Activated CD4-positive, alpha-beta T cell treated with anti-CD3 and anti-CD28 coated beads, Interleukin-2, Interleukin-6, amounts not matched to agents 100 ng/mL and 50 ng/mL, durations not matched to agents 16 hours and 8 hours (primary cell): ENCODE measurements around the gene IGDCC3.
A peak's percentile ranks its signal among the peaks of the same experiment; 100 is the strongest.

Experiments used
- DNase-seq: peaks from one replicate; pipeline ENCODE4 v3.0.0-alpha.2; 2020

The IGDCC3 gene

GRCh38 chr15:65318870-65319356, 58.9 kb downstream of the IGDCC3 start:
- peak; percentile 87 for DNase-seq

DNA sequence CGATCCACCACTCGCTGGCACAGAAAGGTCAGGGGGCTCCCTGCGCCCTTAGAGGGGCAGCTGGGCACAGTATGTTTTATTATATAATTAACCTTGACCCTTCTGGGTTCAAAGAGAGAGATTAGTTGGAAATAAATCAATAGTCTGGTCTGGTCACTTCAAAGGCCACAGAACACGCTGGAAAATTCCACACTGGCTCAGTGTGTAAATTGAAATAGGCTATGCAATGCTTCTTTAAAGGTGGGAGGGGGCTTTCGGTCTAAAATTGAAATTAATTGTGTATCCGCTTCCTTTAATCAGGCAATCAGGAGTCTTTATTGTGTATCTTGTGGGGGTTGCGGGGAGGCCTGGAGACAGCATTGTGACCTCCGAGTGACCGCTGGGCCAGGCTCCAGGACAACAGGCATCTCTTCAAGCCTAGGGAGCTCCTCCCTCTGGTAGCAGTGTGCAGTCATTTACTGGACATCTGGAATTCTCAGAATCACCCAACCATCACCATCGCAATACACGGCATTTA, 65.3 kb downstream of the IGDCC3 start:
- no peak for DNase-seq

- DNase-seq = no peak
Measured at GRCh38 chr15:65311760-65312159, 66.0 kb downstream of the IGDCC3 start.

- DNase-seq = no peak
Measured at GRCh38 chr15:65310431-65311137, 67.2 kb downstream of the IGDCC3 start.

- DNase-seq = no peak
Measured at GRCh38 chr15:65309882-65310418, 67.9 kb downstream of the IGDCC3 start.

DNA sequence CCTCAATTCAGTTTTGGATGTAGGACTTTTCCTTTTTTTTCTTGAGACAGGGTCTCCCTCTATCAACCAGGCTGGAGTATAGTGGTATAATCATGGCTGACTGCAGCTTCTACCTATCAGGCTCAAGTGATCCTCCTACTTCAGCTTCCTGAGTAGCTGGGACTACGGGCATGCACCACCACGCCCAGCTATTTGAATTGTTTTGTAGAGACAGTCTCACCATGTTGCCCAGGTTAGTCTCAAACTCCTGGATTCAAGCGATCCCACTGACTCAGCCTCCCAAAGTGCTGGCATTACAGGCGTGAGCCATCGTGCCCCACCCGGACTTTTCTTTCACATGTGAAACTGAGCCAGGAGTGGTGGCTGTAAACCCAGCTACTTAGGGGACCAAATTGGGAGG, 69.8 kb downstream of the IGDCC3 start:
- DNase-seq = no peak

DNA sequence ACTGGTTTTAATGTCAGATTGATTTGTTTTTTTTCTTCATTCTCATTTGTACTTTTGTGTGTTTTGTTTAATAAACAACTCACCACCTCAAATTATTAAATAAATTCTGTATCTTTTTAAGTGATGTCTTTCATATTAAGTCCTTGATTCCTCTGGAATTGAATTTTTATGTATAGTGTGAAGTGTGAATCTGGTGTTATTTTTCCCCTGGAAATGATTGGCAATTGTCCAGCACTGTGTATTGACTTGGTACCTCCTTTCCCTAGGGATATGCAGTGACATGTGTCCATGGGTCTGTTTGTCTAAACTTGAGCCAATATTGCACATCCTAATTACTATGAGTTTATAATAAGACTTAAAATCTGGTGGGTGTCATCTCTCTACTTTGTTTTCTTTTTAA, 71.3 kb downstream of the IGDCC3 start:
- DNase-seq = no peak

DNA sequence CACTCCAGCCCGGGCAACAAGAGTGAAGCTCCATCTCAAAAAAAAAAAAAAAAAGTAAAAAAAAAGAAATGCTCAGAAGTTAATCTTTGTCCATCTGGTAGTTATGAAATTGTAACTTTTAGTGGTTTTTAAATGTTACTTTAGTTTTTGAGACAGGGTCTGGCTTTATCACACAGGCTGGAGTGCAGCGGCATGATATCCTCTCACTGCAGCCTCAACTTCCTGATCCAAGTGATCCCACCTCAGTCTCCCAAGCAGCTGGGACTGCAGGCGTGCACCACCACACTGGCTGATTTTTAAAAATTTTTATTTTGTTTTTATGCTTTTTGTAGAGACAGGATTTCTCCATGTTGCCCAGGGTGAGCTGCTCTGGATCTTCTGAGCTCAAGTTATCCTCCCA, 72.0 kb downstream of the IGDCC3 start:
- DNase-seq = peak; percentile 17

DNA sequence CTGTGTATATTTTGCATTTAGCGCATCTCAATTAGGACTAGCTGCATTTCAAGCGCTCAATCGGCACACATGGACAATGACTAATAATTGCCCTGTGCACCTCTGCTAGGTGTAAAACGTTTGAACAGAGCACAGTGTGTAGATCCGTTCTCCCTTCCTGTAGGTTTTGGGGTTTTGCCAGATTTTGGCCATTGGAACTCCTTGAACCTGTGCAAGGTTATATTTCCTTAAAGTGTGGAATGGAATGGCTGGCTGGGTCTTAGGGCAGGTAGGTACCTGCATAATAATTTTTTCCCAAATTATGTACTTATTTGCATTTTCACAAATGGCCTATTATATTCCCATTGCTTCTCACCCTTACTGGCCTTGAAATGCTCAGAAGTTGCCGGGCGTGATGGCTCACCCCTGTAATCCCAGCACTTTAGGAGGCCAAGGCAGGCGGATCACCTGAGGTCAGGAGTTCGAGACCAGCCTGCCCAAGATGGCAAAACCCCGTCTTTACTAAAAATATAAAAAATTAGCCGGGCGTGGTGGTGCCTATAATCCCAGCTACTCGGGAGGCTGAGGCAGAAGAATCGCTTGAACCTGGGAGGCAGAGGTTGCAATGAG, 72.5 kb downstream of the IGDCC3 start:
- no peak for DNase-seq

DNA sequence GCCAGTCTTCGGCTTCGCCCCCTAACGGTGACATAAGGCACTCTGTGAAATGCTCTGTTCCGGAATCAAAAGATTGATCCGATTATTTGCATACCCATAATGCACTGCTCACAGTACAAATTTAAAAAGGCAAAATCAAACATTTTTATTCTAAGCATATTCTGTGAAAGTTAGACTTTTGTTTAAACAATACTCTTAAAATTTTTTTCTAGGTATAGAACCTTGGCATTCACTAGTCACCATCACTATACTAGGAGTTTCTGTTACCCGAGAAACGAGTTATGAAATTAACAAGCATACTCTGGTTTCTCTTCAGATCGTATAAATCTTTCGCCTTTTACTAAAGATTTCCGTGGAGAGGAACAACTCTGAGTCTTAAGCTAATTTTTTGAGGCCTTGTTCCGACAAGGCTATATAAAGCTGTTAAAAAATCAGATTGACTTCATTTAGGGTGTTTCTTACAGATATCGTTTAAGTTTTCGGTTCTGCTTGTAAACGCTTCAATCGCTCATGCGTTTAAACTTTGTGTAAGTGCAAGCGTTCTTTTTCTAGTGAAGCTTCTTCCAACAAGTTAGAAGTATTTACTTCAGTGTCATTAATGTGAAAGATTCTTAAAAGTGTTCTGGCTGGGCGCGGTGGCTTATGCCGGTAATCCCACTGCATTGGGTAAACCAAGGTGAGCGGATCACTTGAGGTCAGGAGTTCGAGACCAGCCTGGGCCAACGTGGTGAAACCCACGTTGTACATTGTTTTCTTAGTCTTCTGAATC, 73.2 kb downstream of the IGDCC3 start, which contains the start of gene RNU5B-1:
Gene RNU5B-1 (plus strand): TSS at position 297 of the 769 bp plus-strand sequence.
- peak; percentile 94 for DNase-seq

DNA sequence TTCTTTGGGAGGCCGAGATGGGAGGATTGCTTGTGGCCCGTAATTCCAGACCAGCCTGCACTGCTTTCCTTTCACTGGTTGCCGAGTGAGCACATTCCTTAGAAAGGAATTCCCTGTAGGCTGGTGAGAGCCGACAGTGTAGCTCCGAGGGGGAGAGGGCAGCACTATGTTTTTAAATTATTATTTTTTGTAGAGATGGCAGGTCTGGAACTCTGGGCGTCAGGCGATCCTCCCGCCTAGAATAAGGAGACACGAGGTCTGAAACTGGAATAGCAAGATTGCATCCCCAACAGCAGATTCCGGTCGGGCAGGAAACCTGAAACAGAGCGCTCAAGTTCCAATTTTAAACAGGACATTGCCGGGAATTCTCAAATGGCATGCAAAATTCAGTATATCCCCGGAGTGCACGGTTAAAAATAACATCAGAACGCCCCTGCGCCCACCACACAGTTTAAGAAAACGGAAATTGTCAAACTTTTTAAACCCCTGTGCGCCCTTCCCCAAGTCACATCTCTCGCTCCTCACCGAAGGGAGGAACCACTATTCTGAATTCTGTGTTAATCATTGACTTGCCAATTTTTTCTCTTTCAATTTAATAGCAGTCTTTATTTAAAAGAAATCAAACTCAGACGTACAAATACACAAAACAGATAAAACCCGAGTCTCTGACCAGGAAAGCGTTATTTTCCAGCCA, 74.0 kb downstream of the IGDCC3 start:
- peak; percentile 20 for DNase-seq

- DNase-seq = no peak
Measured at GRCh38 chr15:65302061-65302460, 75.7 kb downstream of the IGDCC3 start.

- no peak for DNase-seq
Measured at GRCh38 chr15:65300924-65301441, 76.8 kb downstream of the IGDCC3 start.

GRCh38 chr15:65298731-65299130, 79.1 kb downstream of the IGDCC3 start:
- DNase-seq = no peak

GRCh38 chr15:65292938-65293518, 84.8 kb downstream of the IGDCC3 start:
- no peak for DNase-seq

DNA sequence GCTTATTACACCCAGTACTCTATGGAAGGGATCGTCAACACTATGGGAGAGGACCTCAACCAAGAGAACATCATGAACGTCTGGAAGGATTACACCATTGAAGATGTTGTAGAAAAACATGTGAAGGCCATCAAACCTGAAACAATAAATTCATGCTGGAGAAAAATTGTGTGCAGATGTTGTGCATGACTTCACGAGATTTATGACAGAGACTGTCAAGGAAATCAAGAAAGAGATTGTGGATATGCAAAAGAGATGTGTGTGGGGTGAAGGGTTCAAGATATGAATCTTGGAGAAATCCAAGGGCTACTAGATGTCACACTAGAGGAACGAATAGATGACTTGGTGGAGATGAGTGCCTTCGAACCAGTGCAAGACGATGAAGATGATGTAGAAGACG, 87.6 kb downstream of the IGDCC3 start:
- no peak for DNase-seq

DNA sequence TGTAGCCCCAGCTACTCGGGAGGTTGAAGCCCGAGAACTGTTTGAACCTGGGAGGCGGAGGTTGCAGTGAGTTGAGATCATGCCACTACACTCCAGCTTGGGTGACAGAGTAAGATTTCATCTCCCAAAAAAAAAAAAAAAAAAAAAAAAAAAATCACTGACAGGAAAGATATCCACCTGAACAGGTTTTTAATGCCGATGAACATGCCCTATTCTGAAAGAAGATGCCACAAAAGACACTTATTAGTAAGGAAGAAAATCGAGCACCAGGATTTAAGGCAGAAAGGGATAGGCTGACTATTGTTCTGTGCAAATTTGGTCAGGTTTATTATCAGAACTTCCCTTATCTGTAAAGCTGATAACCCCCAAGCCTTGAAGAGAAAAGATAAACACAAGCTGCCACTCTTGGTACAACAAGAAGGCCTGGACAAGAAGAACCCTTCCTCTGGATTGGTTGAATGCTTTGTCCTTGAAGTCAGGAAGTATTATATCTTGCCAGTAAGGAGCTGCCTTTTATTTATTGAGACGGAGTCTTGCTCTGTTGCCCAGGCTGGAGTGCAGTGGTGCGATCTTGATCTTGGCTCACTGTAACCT, 88.4 kb downstream of the IGDCC3 start:
- no peak for DNase-seq

GRCh38 chr15:65287520-65287855, 90.3 kb downstream of the IGDCC3 start:
- DNase-seq = no peak

DNA sequence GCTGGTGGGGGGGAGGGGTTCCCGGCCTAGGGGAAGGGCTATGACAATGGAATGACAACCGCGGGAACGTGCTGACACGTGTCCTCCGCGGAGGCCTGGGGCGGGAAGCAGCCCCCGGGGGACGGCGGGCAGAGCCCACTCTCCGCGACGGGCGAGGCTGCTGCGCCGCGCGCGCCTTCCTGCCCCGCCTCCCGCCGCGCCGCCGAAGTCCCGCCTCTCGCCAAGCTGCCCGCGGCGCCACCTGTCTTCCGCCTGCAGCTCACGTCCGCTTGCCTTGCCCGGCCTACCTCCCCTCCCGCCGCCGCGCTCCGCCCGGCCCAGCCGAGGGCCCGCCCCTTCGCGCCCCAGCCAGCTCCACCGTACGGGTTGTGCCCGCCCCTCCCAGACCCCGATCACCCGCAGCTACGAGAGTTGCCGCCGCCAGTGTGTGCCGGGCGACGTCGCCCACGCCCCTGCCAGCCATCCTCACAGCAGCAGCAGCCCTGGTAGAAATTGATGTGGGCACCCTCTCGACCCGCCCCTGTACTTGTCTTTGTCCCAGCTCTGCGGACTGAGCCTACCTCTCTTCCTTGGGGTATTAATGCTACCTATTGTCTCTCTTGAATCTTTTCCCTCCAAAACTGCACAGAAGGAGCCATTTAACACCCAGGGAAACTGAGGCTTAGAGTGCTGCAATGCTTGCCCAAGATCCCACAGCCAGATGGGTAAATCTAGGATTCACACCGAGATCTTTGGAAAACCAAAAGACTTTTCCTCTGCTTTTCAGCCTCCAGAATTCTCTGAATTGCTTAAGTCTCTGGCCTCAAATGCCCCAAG, 90.9 kb downstream of the IGDCC3 start, which contains the start of gene PARP16:
Gene PARP16 (minus strand): TSS at position 180 of the 816 bp plus-strand sequence. CDS start 457 bp downstream, outside the sequence.
- peak; percentile 95 for DNase-seq

GRCh38 chr15:65286069-65286703, 91.6 kb downstream of the IGDCC3 start:
- peak; percentile 30 for DNase-seq
